Body of pancreas (tissue), 4 donors: ENCODE results near the gene VGLL1.

Experiments used
- CTCF ChIP-seq, 7 experiments: fragments of 450-650 bp in 4 of 7; fragments of 200-600 bp in 3 of 7; sonication (generic) in 3 of 7; IDR thresholded peaks; one replicate each; pipeline ENCODE4 v1.5.1; 2016 to 2019; ENCODE audit warnings: antibody characterized with exemption in 7 of 7
- POLR2A ChIP-seq, 3 donors: fragments of 450-650 bp; IDR thresholded peaks; one replicate each; pipeline ENCODE4 v1.6.1; 2016; ENCODE audit warnings: antibody characterized with exemption in 3 of 3, mild to moderate bottlenecking in 2 of 3

- no peak for TF ChIP-seq CTCF (IDR thresholded peaks at IDR 0.05)
- TF ChIP-seq POLR2A (IDR thresholded peaks at IDR 0.05), result no peak
Measured at GRCh38 chrX:136589966-136590365, 58.0 kb downstream of the VGLL1 start.
